ENCODE results near the gene RNASE1. TPM values are rescaled to one million over a fixed set of nuclear protein-coding genes. Genes with fewer than 3 reads are reported as not detected.

RNASE1 gene
- total and polyA plus RNA-seq, 2 donors (not counting 1 experiment from before 2014, with no cell fraction given): 0.25 to 0.81 TPM

DNA sequence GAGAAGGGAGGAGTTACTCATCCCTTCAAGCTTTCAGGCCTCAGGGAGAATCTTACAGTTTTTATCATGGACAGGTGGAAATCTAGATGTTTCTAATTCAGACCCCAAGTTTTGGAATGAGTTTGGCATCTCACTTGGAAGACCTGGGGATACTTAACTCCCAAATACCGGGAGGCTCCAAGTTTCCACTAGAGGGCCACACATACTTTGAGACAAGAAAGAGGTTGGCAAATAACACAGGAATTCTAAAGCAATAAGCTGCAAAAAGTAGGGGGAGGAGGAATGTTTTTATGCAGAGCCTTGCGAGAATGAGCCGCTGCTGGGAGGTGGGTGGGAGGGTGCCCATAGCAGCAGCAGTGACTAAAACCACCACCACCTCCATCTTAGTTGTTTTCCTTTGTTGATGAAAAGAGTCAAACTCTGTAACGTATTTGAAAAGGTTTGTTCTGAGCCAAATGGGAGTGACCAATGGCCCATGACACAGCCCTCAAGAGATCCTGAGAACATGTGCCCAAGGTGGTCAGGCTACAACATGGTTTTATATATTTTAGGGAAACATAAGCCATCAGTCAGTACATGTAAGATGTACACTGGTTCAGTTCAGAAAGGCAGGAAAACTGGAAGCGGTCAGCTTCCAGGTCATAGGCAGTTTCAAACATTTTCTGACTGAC, 34.2 kb upstream of the RNASE1 start:
- CTCF ChIA-PET: no interaction called here
- Histone ChIP-seq H3K9me3 (ENCODE audit: control extremely low read depth in 1 of 3, control insufficient read depth in 2 of 3, insufficient read depth in 1 of 3, low read length in 2 of 3) (peaks cover 0 to 9% (median 0%) of the 10 kb centered on the region in 3 donors), H3K36me3 (replicated peaks in 1 of 2; ENCODE audit: control extremely low read depth in 1 of 2, control insufficient read depth in 1 of 2, extremely low read depth in 1 of 2, insufficient read depth in 2 of 2, low read length in 1 of 2) (no peaks in the 10 kb centered on the region), H3K4me1 (ENCODE audit: control insufficient read depth in 2 of 2, insufficient read depth in 2 of 2, low read length in 2 of 2) (no peaks in the 10 kb centered on the region), H4K20me1 (ENCODE audit: control insufficient read depth, insufficient read depth, low read length, poor library complexity, severe bottlenecking) (no peaks in the 10 kb centered on the region), H3K27ac (ENCODE audit: low read length in 2 of 2) (no peak overlapping the region), H3K4me2 (replicated peaks; ENCODE audit: low read depth, low read length, poor library complexity, severe bottlenecking) (no peak overlapping the region), H2AFZ (ENCODE audit: insufficient read depth, low read depth, low read length, poor library complexity, severe bottlenecking) (no peak overlapping the region), H3K4me3 (ENCODE audit: control extremely low read depth in 1 of 5, extremely low read depth in 1 of 5, insufficient read depth in 1 of 5, low read depth in 2 of 5, low read length in 4 of 5) (no peak overlapping the region), H3K9ac (ENCODE audit: low read length) (no peak overlapping the region), H3K79me2 (ENCODE audit: control insufficient read depth, insufficient read depth, low read length) (no peaks in the 10 kb centered on the region), H3K27me3 (replicated peaks in 1 of 4; ENCODE audit: control extremely low read depth in 1 of 4, control insufficient read depth in 3 of 4, insufficient read depth in 4 of 4, low read length in 3 of 4) (no peaks in the 10 kb centered on the region)
- POLR2A ChIA-PET: no interaction called here
- ATAC-seq (ENCODE audit: low read depth): no peak
- WGBS (ENCODE audit: insufficient coverage): 100% methylated on average over 1 of the region's 5 CpGs
- Mint-ChIP-seq H3K27me3 (no peaks in the 10 kb centered on the region), H3K4me3 (no peak overlapping the region), H3K4me1 (no peaks in the 10 kb centered on the region), H3K27ac (no peak overlapping the region), H3K9me3 (ENCODE audit: insufficient read depth) (no peaks in the 10 kb centered on the region)
- intact Hi-C loops (cut with micrococcal nuclease): no loop called here
- TF ChIP-seq, protein P1, sequence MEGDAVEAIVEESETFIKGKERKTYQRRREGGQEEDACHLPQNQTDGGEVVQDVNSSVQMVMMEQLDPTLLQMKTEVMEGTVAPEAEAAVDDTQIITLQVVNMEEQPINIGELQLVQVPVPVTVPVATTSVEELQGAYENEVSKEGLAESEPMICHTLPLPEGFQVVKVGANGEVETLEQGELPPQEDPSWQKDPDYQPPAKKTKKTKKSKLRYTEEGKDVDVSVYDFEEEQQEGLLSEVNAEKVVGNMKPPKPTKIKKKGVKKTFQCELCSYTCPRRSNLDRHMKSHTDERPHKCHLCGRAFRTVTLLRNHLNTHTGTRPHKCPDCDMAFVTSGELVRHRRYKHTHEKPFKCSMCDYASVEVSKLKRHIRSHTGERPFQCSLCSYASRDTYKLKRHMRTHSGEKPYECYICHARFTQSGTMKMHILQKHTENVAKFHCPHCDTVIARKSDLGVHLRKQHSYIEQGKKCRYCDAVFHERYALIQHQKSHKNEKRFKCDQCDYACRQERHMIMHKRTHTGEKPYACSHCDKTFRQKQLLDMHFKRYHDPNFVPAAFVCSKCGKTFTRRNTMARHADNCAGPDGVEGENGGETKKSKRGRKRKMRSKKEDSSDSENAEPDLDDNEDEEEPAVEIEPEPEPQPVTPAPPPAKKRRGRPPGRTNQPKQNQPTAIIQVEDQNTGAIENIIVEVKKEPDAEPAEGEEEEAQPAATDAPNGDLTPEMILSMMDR (IDR thresholded peaks at IDR 0.05): no peak
- TF ChIP-seq EZH2 (IDR thresholded peaks at IDR 0.05; ENCODE audit: borderline replicate concordance, insufficient read depth, low read depth, low read length, poor library complexity, severe bottlenecking): no peak
- no peak for DNase-seq

DNA sequence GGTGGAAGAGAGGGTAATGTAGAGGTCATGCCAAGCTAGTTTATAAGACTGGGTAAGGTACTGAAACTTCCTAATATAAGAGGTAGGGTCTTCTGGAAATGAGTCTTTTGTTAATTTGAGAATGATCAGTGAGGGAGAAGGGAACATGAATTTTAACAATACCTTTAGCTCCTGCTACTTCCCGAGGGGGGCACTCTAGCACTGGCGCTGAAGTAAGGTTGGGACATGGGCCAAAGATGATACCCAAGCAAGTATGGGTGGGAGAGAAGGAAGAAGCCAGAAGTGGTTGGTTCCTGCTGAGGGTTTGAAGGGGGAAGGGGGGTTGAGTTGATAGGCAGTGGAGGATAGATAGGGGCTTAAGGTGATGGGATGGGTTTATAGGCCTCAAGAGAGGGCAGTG, 32.3 kb upstream of the RNASE1 start:
- H3K27ac Mint-ChIP-seq: no peak overlapping the region
- WGBS (ENCODE audit: insufficient coverage): 100% methylated on average over 2 of the region's 2 CpGs
- H3K27me3 ChIP-seq (replicated peaks in 1 of 4; ENCODE audit: control extremely low read depth in 1 of 4, control insufficient read depth in 3 of 4, insufficient read depth in 4 of 4, low read length in 3 of 4): no peaks in the 10 kb centered on the region

More for the DNA sequence above, 32.3 kb upstream of the RNASE1 start:
- ATAC-seq (ENCODE audit: low read depth): no peak
- Mint-ChIP-seq H3K4me3 (no peak overlapping the region), H3K4me1 (no peaks in the 10 kb centered on the region), H3K9me3 (ENCODE audit: insufficient read depth) (no peaks in the 10 kb centered on the region), H3K27me3 (no peaks in the 10 kb centered on the region)
- H3K4me3 ChIP-seq (ENCODE audit: control extremely low read depth in 1 of 5, extremely low read depth in 1 of 5, insufficient read depth in 1 of 5, low read depth in 2 of 5, low read length in 4 of 5): no peak overlapping the region
- no peaks in the 10 kb centered on the region for H3K79me2 ChIP-seq (ENCODE audit: control insufficient read depth, insufficient read depth, low read length)
- no peak overlapping the region for H3K27ac ChIP-seq (ENCODE audit: low read length in 2 of 2)
- ChIA-PET POLR2A (no interaction called here), CTCF (no interaction called here)
- H4K20me1 ChIP-seq (ENCODE audit: control insufficient read depth, insufficient read depth, low read length, poor library complexity, severe bottlenecking): no peaks in the 10 kb centered on the region
- H3K9ac ChIP-seq (ENCODE audit: low read length): no peak overlapping the region
- no peaks in the 10 kb centered on the region for H3K36me3 ChIP-seq (replicated peaks in 1 of 2; ENCODE audit: control extremely low read depth in 1 of 2, control insufficient read depth in 1 of 2, extremely low read depth in 1 of 2, insufficient read depth in 2 of 2, low read length in 1 of 2)
- no peaks in the 10 kb centered on the region for H3K4me1 ChIP-seq (ENCODE audit: control insufficient read depth in 2 of 2, insufficient read depth in 2 of 2, low read length in 2 of 2)
- H3K4me2 ChIP-seq (replicated peaks; ENCODE audit: low read depth, low read length, poor library complexity, severe bottlenecking): no peak overlapping the region
- H2AFZ ChIP-seq (ENCODE audit: insufficient read depth, low read depth, low read length, poor library complexity, severe bottlenecking): no peak overlapping the region
- intact Hi-C loops (cut with micrococcal nuclease): no loop called here
- no peak for DNase-seq
- TF ChIP-seq, protein P1 (IDR thresholded peaks at IDR 0.05): no peak
- TF ChIP-seq EZH2 (IDR thresholded peaks at IDR 0.05; ENCODE audit: borderline replicate concordance, insufficient read depth, low read depth, low read length, poor library complexity, severe bottlenecking): no peak
- H3K9me3 ChIP-seq (ENCODE audit: control extremely low read depth in 1 of 3, control insufficient read depth in 2 of 3, insufficient read depth in 1 of 3, low read length in 2 of 3): peaks cover 0 to 9% (median 0%) of the 10 kb centered on the region in 3 donors

Data from B cell (primary cell).